Endothelial cell (in vitro differentiated cells): ENCODE data around the gene NPHP4. TPM values are rescaled to one million over a fixed set of nuclear protein-coding genes. Genes with fewer than 3 reads are reported as not detected.

ENCODE experiments used
- DNase-seq: peaks from one replicate; pipeline ENCODE4 v3.0.0; 2021; ENCODE audit warnings: low spot score
- H3K27ac Mint-ChIP-seq: one replicate; pipeline ENCODE4 v1.8.0; 2021; ENCODE audit warnings: mixed read lengths, inconsistent platforms; ENCODE audit not compliant: unreplicated experiment
- H3K27me3 Mint-ChIP-seq: one replicate; pipeline ENCODE4 v1.8.0; 2021; ENCODE audit warnings: mild to moderate bottlenecking, moderate library complexity, mixed read lengths, inconsistent platforms; ENCODE audit not compliant: unreplicated experiment
- H3K36me3 Mint-ChIP-seq: one replicate; pipeline ENCODE4 v1.8.0; 2021; ENCODE audit warnings: mild to moderate bottlenecking, low read depth, mixed read lengths, inconsistent platforms; ENCODE audit not compliant: unreplicated experiment
- H3K4me1 Mint-ChIP-seq: one replicate; pipeline ENCODE4 v1.8.0; 2021; ENCODE audit warnings: mild to moderate bottlenecking, mixed read lengths, inconsistent platforms; ENCODE audit not compliant: unreplicated experiment
- H3K4me3 Mint-ChIP-seq: one replicate; pipeline ENCODE4 v1.8.0; 2021; ENCODE audit warnings: mild to moderate bottlenecking, mixed read lengths, inconsistent platforms; ENCODE audit not compliant: unreplicated experiment
- H3K9me3 Mint-ChIP-seq: one replicate; pipeline ENCODE4 v1.8.0; 2021; ENCODE audit warnings: mixed read lengths, inconsistent platforms; ENCODE audit not compliant: unreplicated experiment
- CTCF ChIP-seq: fragments of 200-600 bp; sonication (generic); IDR thresholded peaks from one replicate; pipeline ENCODE4 v1.5.0; 2021; ENCODE audit warnings: antibody characterized with exemption; ENCODE audit not compliant: unreplicated experiment
- total RNA-seq: library from RNA; stranded (reverse); fragmentation: NEBNext Ultra II Directional; extraction: Animal tissue kit (Norgen Biotek cat#: 25700); gene quantifications from one replicate; pipeline ENCODE4 v1.2.1, GENCODE V29; 2021; ENCODE audit not compliant: unreplicated experiment

The NPHP4 gene
- total RNA-seq, 1 donor from 2014 or later, result 15.3 TPM

DNA sequence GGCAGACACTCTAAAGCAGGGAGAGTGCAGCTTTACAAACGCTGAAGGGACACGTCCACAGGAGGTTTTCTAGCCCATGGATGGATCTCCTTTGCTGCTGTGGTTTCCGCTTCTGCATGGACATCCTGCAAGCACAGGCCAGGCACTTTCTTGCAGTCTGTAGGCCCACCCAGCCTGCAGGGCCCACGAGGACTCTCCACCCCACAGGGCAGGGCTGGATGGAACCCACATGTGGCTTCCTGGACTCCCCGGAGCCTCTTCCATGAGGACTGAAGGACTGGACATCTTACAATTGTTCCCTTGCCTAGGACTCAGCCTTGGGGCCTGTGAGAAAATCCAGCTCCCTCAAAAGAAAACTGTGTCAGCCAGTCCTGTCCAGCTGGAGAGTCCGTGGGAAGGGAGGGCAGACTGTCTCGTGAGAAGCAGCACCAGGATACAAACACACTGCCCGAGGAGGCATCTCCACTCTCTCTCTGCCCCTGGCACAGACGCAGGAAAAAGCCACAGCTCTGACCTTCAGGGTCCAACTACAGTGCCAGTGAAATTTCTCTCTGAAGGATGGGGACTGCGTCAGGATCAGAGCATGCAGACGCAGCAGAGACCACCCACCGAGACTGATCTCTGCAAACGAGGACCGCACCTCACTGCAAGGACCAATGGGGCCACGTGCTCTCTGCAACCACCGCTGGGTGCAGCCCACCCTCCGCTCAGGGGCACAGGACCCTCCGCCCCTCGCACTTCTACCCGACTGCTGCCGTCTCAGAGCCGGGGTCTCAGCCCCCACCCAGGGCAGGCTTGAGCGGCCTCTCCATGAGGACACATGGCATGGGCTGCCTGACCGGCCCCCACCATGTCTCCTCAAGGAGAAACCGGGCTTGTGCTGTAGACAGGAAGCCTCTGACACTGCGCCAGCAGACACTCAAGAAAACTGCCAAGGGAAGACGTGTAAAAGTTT is 130.1 kb downstream of the NPHP4 start:
- no peaks in the 10 kb centered on the region for H3K9me3 Mint-ChIP-seq
- H3K27me3 Mint-ChIP-seq, result peaks cover 12% of the 10 kb centered on the region
- H3K4me3 Mint-ChIP-seq, result no peak overlapping the region
- no peaks in the 10 kb centered on the region for H3K36me3 Mint-ChIP-seq
- H3K4me1 Mint-ChIP-seq, result no peaks in the 10 kb centered on the region
- H3K27ac Mint-ChIP-seq, result no peak overlapping the region
- no peak for TF ChIP-seq CTCF
- no peak for DNase-seq

GRCh38 chr1:5860277-5860676 is 131.9 kb downstream of the NPHP4 start:
- H3K27me3 Mint-ChIP-seq, result peaks cover 14% of the 10 kb centered on the region
- peaks cover 6% of the 10 kb centered on the region for H3K4me1 Mint-ChIP-seq
- H3K27ac Mint-ChIP-seq, result no peak overlapping the region
- TF ChIP-seq CTCF, result no peak
- no peak overlapping the region for H3K4me3 Mint-ChIP-seq
- no peak for DNase-seq
- H3K36me3 Mint-ChIP-seq, result no peaks in the 10 kb centered on the region
- H3K9me3 Mint-ChIP-seq, result no peaks in the 10 kb centered on the region

GRCh38 chr1:5859766-5860165 is 132.5 kb downstream of the NPHP4 start:
- Mint-ChIP-seq H3K27me3 (peaks cover 14% of the 10 kb centered on the region), H3K9me3 (no peaks in the 10 kb centered on the region), H3K36me3 (no peaks in the 10 kb centered on the region), H3K27ac (no peak overlapping the region), H3K4me1 (peaks cover 6% of the 10 kb centered on the region), H3K4me3 (no peak overlapping the region)
- no peak for DNase-seq
- TF ChIP-seq CTCF, result no peak

GRCh38 chr1:5858844-5859407 is 133.3 kb downstream of the NPHP4 start:
- no peak overlapping the region for H3K27ac Mint-ChIP-seq
- DNase-seq, result no peak
- peaks cover under 1% of the 10 kb centered on the region for H3K36me3 Mint-ChIP-seq
- H3K4me3 Mint-ChIP-seq, result no peak overlapping the region
- peaks cover 14% of the 10 kb centered on the region for H3K27me3 Mint-ChIP-seq
- H3K4me1 Mint-ChIP-seq, result peaks cover 6% of the 10 kb centered on the region
- TF ChIP-seq CTCF, result no peak
- no peaks in the 10 kb centered on the region for H3K9me3 Mint-ChIP-seq

- H3K4me1 Mint-ChIP-seq, result peaks cover 6% of the 10 kb centered on the region
- H3K27me3 Mint-ChIP-seq, result peaks cover 14% of the 10 kb centered on the region
- no peak for TF ChIP-seq CTCF
- H3K27ac Mint-ChIP-seq, result no peak overlapping the region
- no peaks in the 10 kb centered on the region for H3K9me3 Mint-ChIP-seq
- H3K4me3 Mint-ChIP-seq, result no peak overlapping the region
- DNase-seq, result no peak
- peaks cover 4% of the 10 kb centered on the region for H3K36me3 Mint-ChIP-seq
Observed at GRCh38 chr1:5858246-5858645, 134.0 kb downstream of the NPHP4 start.
